ENCODE results near the gene LAMB2. TPM values are rescaled to one million over a fixed set of nuclear protein-coding genes. Genes with fewer than 3 reads are reported as not detected.

The LAMB2 gene
- 288 and 328 TPM in 2 replicates for total RNA-seq

GRCh38 chr3:49132437-49133225, at the start of gene LAMB2:
LAMB2 (minus strand) TSS chr3:49133050; CDS start chr3:49132867, 183 bp downstream.

DNA sequence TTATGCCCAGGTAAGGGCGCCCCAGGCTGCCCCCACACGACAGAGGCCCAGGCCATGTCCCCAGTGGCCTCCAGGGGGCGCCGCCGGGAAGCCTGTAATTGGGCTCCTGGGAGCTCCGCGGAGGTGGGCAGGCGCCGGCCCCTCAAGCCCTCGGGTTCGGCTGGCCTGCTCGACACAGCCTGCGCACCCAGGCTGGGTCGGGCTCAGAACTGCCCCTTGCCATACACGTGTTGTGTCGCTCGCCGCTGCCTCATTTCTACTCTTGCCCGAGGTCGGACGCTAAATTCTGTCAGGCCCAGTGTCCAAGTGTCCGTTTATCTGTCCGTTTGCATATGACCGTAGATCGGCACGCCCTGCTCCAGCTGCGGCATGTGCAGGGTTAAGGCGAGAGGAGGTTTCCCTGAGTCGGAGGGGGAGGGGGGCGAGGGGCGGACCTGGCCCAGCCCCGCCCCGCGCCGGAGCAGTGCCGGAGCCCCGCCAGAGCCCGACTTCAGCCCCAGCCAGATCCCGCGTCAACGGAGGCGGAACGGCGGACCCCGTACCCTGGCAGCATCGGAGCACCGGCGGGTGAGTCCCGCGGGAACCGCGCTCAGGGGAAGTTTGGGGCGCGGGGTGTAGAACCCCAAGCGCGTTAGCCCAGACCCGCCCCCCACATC, 38.4 kb upstream of the LAMB2 start, which contains the start of gene KLHDC8B:
TSS of gene KLHDC8B (plus strand) at position 480 of the 656 bp plus-strand sequence. CDS start 1,172 bp downstream, outside the sequence.

DNA sequence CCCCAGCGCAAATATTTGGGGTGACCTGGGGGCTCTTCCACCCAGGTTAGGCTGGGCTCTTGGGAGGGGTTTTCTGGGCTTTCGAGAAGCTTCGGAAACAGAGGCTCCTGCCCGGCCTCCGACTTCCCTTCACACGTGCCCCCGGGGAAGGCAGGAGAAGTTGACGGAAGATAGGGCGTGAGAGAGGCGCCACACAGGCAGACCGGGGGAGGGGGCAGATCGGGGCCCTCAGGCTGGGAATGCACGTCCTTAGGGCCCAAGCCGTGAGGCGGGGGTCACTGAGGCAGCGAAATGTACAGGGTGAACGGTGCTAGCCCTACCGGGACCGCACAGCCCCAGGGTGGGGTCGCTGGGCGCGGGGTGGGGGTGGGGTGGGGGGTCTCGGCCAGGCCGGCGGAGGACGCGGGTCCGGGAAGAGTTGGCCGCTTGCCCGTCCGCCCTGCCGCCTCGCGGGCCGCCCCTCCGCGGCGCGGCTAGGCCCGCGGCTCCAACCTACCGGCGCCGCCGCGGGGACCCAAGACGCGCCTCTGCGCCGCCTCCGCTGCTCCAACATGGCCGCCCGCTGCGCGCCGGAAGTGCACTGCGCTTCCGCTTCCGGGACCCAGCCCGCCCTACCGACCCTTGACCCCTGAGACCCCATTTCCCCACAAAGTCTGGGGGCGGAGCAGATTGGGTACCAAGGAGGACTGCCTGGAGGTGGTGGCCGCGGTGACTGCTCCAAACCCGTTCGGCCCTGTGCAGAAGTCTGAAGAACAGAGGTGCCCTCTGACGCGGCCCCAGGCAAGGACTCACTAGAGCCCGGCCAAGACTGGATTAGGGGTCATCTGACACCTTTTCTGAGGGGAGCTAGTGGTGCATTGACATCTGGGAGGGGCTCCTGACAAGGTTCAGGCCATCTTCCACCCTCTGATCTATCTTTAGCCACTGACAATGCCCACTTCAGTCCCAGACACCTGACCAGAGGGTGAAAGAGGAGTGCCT, 33.2 kb upstream of the LAMB2 start, which contains the start of gene CCDC71:
TSS of gene CCDC71 (minus strand) at position 561 of the 981 bp plus-strand sequence. CDS start 2,123 bp downstream, outside the sequence.

GRCh38 chr3:49120438-49121131, 12.3 kb downstream of the LAMB2 start, which contains the start of gene USP19:
USP19 (minus strand) TSS chr3:49120823; CDS start chr3:49119145, 1,678 bp downstream.

GRCh38 chr3:49104427-49105291, 28.2 kb downstream of the LAMB2 start, which contains the start of gene QARS1:
QARS1 (minus strand) TSS chr3:49104757; CDS start chr3:49104733, 24 bp downstream.

DNA sequence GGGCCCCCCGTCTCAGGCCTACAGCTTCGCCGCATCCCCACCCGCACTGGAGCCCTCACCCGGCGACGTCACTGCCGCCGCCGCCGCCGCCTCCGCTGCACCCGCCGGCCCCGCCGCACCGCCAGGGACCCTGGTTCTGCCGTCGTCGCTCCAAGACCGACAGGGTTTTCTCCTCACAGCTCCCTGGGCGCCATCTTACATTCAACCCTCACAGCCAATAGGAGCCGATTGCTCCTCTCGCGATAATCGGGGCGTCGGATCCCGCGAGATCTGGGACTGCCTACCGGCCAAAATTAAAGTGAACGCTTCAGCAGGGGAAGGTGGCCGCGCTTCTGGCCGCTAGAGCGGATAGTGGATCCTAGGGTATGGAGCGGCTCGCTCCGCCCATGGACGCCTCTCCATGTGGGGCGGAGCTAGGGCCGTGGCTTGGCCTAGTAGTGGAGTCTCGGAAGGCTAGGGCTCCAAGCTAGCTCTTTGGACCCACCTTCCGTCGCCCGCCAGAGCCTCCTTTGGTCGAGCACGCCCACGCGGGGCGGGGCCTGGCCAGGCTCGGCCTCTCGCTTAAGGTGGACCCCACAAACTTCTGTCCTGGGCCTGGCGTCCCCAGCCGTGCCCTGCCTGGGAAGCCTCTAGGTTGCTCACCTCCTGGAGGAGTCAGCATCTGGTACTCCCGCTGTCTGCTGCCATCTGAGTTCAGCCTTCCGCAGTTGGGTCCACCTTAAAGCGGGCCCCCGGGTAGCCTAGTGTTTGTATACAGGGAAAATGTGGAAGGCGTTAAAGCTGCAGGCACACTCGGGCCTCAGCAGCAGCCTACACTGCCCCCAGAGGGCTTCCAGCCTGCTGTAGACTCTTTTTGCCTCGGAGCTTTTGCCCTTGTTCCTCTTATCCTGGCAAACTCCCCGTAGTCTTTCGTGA, 38.7 kb downstream of the LAMB2 start, which contains the start of gene QRICH1:
TSS of gene QRICH1 (minus strand) at position 219 of the 915 bp plus-strand sequence. CDS start 17,054 bp downstream, outside the sequence.

Other genes with a start within 250 kb of the LAMB2 start
- gene SLC25A20, start 234.2 kb downstream of the LAMB2 start, total RNA-seq = 5.5 and 8.9 TPM in 2 replicates
- 85.5 and 87.5 TPM in 2 replicates for gene ARIH2, start 214.2 kb downstream of the LAMB2 start, total RNA-seq
- gene P4HTM, start 142.8 kb downstream of the LAMB2 start, total RNA-seq = 15.4 and 20.7 TPM in 2 replicates
- 46.3 and 54.7 TPM in 2 replicates for gene WDR6, start 125.7 kb downstream of the LAMB2 start, total RNA-seq
- 52.9 and 62.2 TPM in 2 replicates for gene DALRD3, start 114.5 kb downstream of the LAMB2 start, total RNA-seq
- 49.4 and 59.8 TPM in 2 replicates for gene NDUFAF3, start 110.9 kb downstream of the LAMB2 start, total RNA-seq
- 361 and 466 TPM in 2 replicates for gene IMPDH2, start 103.7 kb downstream of the LAMB2 start, total RNA-seq
- gene QRICH1, start 39.0 kb downstream of the LAMB2 start, total RNA-seq = 55.6 and 88.7 TPM in 2 replicates
- 304 and 395 TPM in 2 replicates for gene QARS1, start 28.3 kb downstream of the LAMB2 start, total RNA-seq
- gene USP19, start 12.2 kb downstream of the LAMB2 start, total RNA-seq = 39.5 and 48.4 TPM in 2 replicates
- gene CCDC71, start 33.3 kb upstream of the LAMB2 start, total RNA-seq = 15.1 and 20.2 TPM in 2 replicates
- gene KLHDC8B, start 38.5 kb upstream of the LAMB2 start, total RNA-seq = 53.7 and 55.9 TPM in 2 replicates
- gene C3orf62, start 144.2 kb upstream of the LAMB2 start, total RNA-seq = 0.96 and 2.1 TPM in 2 replicates
- 13.6 and 15.7 TPM in 2 replicates for gene USP4, start 207.0 kb upstream of the LAMB2 start, total RNA-seq
- gene GPX1, start 225.3 kb upstream of the LAMB2 start, total RNA-seq = 355 and 723 TPM in 2 replicates

Data from tracheal epithelial cell (primary cell).